AG09309 (cell line): ENCODE results near the gene MYO1B.

ENCODE experiments used
- DNase-seq: peaks from one replicate; pipeline ENCODE4 v3.0.0-alpha.2; 2010; ENCODE audit warnings: low read depth
- H3K4me3 ChIP-seq: 2 replicates; pipeline ENCODE4 v1.5.1; 2011; ENCODE audit warnings: mild to moderate bottlenecking, low read depth, low read length, moderate library complexity; ENCODE audit not compliant: control insufficient read depth
- TF ChIP-seq, protein P1 (sequence below): IDR thresholded peaks from 2 replicates; pipeline ENCODE4 v1.5.1; 2011; ENCODE audit warnings: mild to moderate bottlenecking, low read depth, low read length, inconsistent platforms; ENCODE audit not compliant: insufficient read depth, control insufficient read depth; ENCODE audit errors: missing control alignments

MYO1B gene

GRCh38 chr2:191202881-191203397 lies 42.3 kb upstream of the MYO1B start:
- TF ChIP-seq, protein P1, sequence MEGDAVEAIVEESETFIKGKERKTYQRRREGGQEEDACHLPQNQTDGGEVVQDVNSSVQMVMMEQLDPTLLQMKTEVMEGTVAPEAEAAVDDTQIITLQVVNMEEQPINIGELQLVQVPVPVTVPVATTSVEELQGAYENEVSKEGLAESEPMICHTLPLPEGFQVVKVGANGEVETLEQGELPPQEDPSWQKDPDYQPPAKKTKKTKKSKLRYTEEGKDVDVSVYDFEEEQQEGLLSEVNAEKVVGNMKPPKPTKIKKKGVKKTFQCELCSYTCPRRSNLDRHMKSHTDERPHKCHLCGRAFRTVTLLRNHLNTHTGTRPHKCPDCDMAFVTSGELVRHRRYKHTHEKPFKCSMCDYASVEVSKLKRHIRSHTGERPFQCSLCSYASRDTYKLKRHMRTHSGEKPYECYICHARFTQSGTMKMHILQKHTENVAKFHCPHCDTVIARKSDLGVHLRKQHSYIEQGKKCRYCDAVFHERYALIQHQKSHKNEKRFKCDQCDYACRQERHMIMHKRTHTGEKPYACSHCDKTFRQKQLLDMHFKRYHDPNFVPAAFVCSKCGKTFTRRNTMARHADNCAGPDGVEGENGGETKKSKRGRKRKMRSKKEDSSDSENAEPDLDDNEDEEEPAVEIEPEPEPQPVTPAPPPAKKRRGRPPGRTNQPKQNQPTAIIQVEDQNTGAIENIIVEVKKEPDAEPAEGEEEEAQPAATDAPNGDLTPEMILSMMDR, result no peak
- peak; percentile 56 for DNase-seq
- H3K4me3 ChIP-seq, result no peak overlapping the region

DNA sequence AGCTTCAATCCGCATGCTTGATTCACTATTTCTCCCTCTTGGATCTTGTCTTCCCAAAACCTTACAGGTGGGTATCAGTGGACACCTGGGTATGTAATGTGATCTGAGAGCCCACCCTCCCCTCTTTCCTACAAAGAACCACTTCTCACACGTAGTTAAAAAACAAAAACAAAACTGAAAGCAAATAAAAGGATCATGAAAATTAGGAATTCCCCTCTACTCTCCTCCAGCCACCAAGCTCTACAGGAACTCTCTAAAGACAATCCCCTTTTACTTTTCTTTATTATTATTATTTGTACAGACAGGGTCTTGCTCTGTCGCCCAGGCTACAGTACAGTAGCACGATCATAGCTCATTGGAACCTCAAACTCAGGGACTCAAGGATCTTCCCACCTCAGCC lies 40.8 kb upstream of the MYO1B start:
- no peak for DNase-seq
- no peak overlapping the region for H3K4me3 ChIP-seq
- TF ChIP-seq, protein P1, result no peak

- TF ChIP-seq, protein P1, result no peak
- DNase-seq, result no peak
- H3K4me3 ChIP-seq, result no peak overlapping the region
These were observed 38.4 kb upstream of the MYO1B start for GRCh38 chr2:191206613-191207471.

GRCh38 chr2:191209340-191209739 lies 35.9 kb upstream of the MYO1B start:
- no peak for DNase-seq
- TF ChIP-seq, protein P1, result no peak
- H3K4me3 ChIP-seq, result no peak overlapping the region

DNA sequence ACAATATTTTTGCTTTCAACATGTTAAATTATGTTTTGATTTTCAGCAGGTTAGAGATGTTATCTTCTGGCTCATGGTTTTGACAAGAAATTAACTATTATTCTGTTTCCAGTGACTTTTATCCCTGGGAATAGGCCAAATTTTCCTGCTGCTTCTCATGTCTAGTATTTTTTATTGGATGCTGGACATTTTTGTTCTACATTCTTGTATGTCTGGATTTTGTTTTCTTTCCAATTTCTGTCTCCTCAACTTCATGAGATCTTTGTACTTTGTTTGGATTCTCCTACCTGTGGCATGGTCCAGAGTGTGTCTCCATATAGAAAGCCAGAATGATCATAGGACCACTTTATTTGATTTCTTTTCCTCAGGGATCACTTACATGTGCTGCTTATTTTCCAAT lies 33.1 kb upstream of the MYO1B start:
- no peak overlapping the region for H3K4me3 ChIP-seq
- DNase-seq, result no peak
- TF ChIP-seq, protein P1, result no peak

DNA sequence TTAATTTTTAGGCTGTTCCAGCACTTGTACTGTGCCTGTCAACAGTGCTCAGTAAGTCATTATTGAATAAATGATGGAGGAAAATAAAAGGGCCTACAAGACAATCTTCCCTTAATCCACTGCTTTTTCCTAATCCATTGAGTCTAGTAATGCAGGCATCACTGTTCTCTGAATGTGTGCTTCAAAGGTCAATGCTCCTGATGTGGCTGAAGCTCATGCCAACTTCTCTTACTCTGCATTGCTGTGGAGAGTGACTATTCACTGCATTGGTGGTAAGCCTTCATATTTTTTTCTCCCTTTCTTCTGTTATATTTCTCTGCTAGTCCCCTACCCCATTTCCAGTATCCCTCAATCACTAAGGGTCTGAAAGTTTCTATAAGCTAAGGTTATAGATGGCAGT lies 31.9 kb upstream of the MYO1B start:
- no peak overlapping the region for H3K4me3 ChIP-seq
- no peak for DNase-seq
- TF ChIP-seq, protein P1, result no peak
